Measurements from ENCODE around the gene PLPPR1.

GRCh38 chr9:101065930-101066329 is 37.4 kb downstream of the PLPPR1 start:
- TF ChIP-seq CTCF (conservative IDR thresholded peaks at IDR 0.05; ENCODE audit: low read depth, low read length) (no peak), POLR2A (IDR thresholded peaks at IDR 0.05; ENCODE audit: low read depth, low read length) (no peak)
